ENCODE data around the gene CRNKL1. TPM values are rescaled to one million over a fixed set of nuclear protein-coding genes. Genes with fewer than 3 reads are reported as not detected.

CRNKL1 gene
- total RNA-seq, 1 experiment from 2014 or later = 34.7 TPM

DNA sequence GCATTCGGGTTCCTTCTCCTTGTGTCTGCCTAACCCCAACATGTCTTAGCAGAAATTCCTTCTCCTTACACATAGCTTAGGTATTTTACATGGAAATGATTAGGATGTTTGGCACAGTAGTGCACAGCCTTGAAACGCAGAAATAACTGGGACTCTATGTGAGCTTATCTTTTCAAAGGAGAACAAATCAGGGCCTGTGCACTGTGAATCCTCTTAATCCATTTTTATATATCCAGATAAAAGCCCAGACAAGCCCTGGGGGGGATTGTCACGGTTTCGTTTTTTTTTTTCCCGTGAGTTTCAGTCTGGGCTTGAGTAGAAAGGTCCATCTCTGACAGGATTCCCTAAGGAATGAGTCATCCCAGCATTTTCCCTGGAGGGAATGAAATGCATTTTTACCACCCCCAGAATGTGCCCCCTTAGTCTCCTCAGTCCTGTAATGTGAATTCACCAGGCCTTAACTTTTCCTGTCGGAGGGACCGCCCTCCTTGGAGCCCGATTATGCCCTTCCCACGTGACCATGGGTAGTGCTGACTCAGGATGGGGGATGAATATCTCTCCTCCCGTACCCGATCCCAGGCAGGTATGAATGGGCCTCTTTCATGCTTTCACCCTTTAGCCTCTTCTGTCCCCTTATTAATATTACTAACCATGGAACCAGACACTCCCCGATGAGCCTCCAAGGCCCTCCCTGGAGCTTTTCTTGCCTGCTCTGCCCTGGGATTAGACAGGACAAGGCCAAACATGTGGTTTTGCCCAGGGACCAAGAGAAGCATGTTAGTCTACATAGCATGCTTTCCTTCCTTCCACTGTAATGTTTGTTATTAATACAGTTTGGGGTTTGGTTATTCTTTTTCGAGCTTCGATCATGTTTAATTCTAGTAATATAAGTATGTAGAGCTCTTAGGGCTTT lies 59.0 kb downstream of the CRNKL1 start:
- in situ Hi-C loops (cut with HindIII; ENCODE audit: low sequenced_read_pairs) = no loop called here
- no peak for DNase-seq (ENCODE audit: low spot score)

GRCh38 chr20:19991854-19992253 lies 60.4 kb downstream of the CRNKL1 start:
- in situ Hi-C loops (cut with HindIII; ENCODE audit: low sequenced_read_pairs) = no loop called here
- no peak for DNase-seq (ENCODE audit: low spot score)

DNA sequence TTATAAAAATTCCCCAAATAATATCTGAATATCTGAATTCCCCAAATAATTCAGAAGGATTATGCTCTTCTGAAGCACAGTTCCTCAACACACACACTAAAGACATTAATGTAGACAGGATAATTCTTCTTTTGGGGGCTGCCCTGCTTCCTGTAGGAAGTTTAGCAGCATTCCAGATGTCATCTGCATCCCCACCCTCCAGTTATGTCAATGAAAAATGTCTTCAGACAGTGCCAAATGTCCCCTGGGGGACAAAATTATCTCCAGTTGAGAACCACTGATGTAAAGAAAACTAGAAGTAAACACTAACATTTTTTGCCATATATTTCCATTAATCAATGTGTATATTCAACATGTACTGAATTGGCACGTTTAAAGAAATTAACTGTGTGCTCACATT lies 61.0 kb downstream of the CRNKL1 start:
- no peak for DNase-seq (ENCODE audit: low spot score)
- in situ Hi-C loops (cut with HindIII; ENCODE audit: low sequenced_read_pairs) = no loop called here

GRCh38 chr20:19990850-19991249 lies 61.4 kb downstream of the CRNKL1 start:
- in situ Hi-C loops (cut with HindIII; ENCODE audit: low sequenced_read_pairs) = no loop called here
- DNase-seq (ENCODE audit: low spot score) = no peak

- DNase-seq (ENCODE audit: low spot score) = no peak
- in situ Hi-C loops (cut with HindIII; ENCODE audit: low sequenced_read_pairs) = no loop called here
Observed at GRCh38 chr20:19987046-19987445, 65.2 kb downstream of the CRNKL1 start.

GRCh38 chr20:19986419-19986818 lies 65.8 kb downstream of the CRNKL1 start:
- in situ Hi-C loops (cut with HindIII; ENCODE audit: low sequenced_read_pairs) = no loop called here
- DNase-seq (ENCODE audit: low spot score) = no peak

Other genes with a start within 250 kb of the CRNKL1 start
- 55.0 and 88.2 TPM in 2 replicates for gene NAA20, start 35.1 kb downstream of the CRNKL1 start, total RNA-seq (2014; rRNA removed; shearing (Covaris generic))
- gene CFAP61, start 66 bp upstream of the CRNKL1 start, total RNA-seq (2014; rRNA removed; shearing (Covaris generic)) = not detected in 2 replicates

Data from G401 (cell line).